SK-N-MC (cell line): ENCODE results near the gene ZNF423.

Source experiments
- DNase-seq: peaks from one replicate; pipeline ENCODE4 v3.0.0-alpha.2; 2011; ENCODE audit warnings: low read depth, low spot score
- H3K27ac ChIP-seq: fragments of 200-600 bp; sonication (generic); 2 replicates; pipeline ENCODE4 v1.5.1; 2016; ENCODE audit warnings: mixed run types
- H3K36me3 ChIP-seq: fragments of 200-600 bp; sonication (generic); 2 replicates; pipeline ENCODE4 v1.6.1; 2017; ENCODE audit warnings: antibody characterized with exemption, low read length, mixed read lengths; ENCODE audit not compliant: insufficient read depth
- H3K4me3 ChIP-seq: fragments of 200-600 bp; sonication (generic); 2 replicates; pipeline ENCODE4 v1.5.1; 2016
- H3K9ac ChIP-seq: fragments of 200-600 bp; sonication (generic); 2 replicates; pipeline ENCODE4 v1.8.0; 2017; ENCODE audit warnings: mixed run types, mixed read lengths; ENCODE audit not compliant: insufficient read length
- H3K9me3 ChIP-seq: fragments of 200-600 bp; sonication (generic); 2 replicates; pipeline ENCODE4 v1.6.1; 2017; ENCODE audit warnings: low read depth, mild to moderate bottlenecking, antibody characterized with exemption, low read length, moderate library complexity, mixed read lengths
- EZH2 ChIP-seq: fragments of 200-600 bp; sonication (generic); IDR thresholded peaks from one replicate; pipeline ENCODE4 v1.6.1; 2017; ENCODE audit warnings: antibody characterized with exemption
- FOXP2 ChIP-seq: optimal IDR thresholded peaks from 2 replicates; pipeline ENCODE3; 2011; ENCODE audit warnings: mild to moderate bottlenecking, moderate library complexity; ENCODE audit not compliant: insufficient read depth; ENCODE audit errors: extremely low read length, control extremely low read depth
- POLR2AphosphoS5 ChIP-seq: IDR thresholded peaks from 2 replicates; pipeline ENCODE4 v1.6.1; 2012; ENCODE audit warnings: mild to moderate bottlenecking, low read depth, low read length, borderline replicate concordance

The ZNF423 gene

GRCh38 chr16:49545741-49546448 lies 310.0 kb downstream of the ZNF423 start:
- TF ChIP-seq EZH2: no peak
- TF ChIP-seq POLR2AphosphoS5: no peak
- Histone ChIP-seq H3K9me3 (no peaks in the 10 kb centered on the region), H3K4me3 (no peak overlapping the region), H3K27ac (no peak overlapping the region), H3K9ac (no peak overlapping the region), H3K36me3 (no peaks in the 10 kb centered on the region)
- DNase-seq: no peak

GRCh38 chr16:49545243-49545642 lies 310.7 kb downstream of the ZNF423 start:
- H3K4me3 ChIP-seq: no peak overlapping the region
- H3K36me3 ChIP-seq: no peaks in the 10 kb centered on the region
- H3K9me3 ChIP-seq: no peaks in the 10 kb centered on the region
- no peak overlapping the region for H3K27ac ChIP-seq
- DNase-seq: no peak
- TF ChIP-seq FOXP2 (no peak), EZH2 (no peak), POLR2AphosphoS5 (no peak)
- H3K9ac ChIP-seq: no peak overlapping the region

GRCh38 chr16:49544828-49545227 lies 311.1 kb downstream of the ZNF423 start:
- no peak for TF ChIP-seq FOXP2
- no peak for TF ChIP-seq EZH2
- TF ChIP-seq POLR2AphosphoS5: no peak
- no peak for DNase-seq
- no peaks in the 10 kb centered on the region for H3K36me3 ChIP-seq
- no peak overlapping the region for H3K9ac ChIP-seq
- H3K4me3 ChIP-seq: no peak overlapping the region
- no peaks in the 10 kb centered on the region for H3K9me3 ChIP-seq
- H3K27ac ChIP-seq: no peak overlapping the region

GRCh38 chr16:49543631-49543946 lies 312.3 kb downstream of the ZNF423 start:
- no peak overlapping the region for H3K9ac ChIP-seq
- no peak overlapping the region for H3K4me3 ChIP-seq
- H3K36me3 ChIP-seq: no peaks in the 10 kb centered on the region
- DNase-seq: no peak
- TF ChIP-seq FOXP2 (no peak), EZH2 (no peak), POLR2AphosphoS5 (no peak)
- no peaks in the 10 kb centered on the region for H3K9me3 ChIP-seq
- no peak overlapping the region for H3K27ac ChIP-seq

GRCh38 chr16:49542946-49543630 lies 312.8 kb downstream of the ZNF423 start:
- H3K27ac ChIP-seq: no peak overlapping the region

GRCh38 chr16:49542391-49542891 lies 313.5 kb downstream of the ZNF423 start:
- no peaks in the 10 kb centered on the region for H3K9me3 ChIP-seq
- H3K4me3 ChIP-seq: no peak overlapping the region
- no peak overlapping the region for H3K27ac ChIP-seq
- TF ChIP-seq EZH2 (no peak), POLR2AphosphoS5 (no peak), FOXP2 (no peak)
- no peak for DNase-seq
- H3K36me3 ChIP-seq: no peaks in the 10 kb centered on the region
- H3K9ac ChIP-seq: no peak overlapping the region

More at GRCh38 chr16:49542946-49543630, 312.8 kb downstream of the ZNF423 start:
- H3K36me3 ChIP-seq: no peaks in the 10 kb centered on the region
- no peak overlapping the region for H3K9ac ChIP-seq
- no peaks in the 10 kb centered on the region for H3K9me3 ChIP-seq
- no peak for TF ChIP-seq FOXP2
- no peak for TF ChIP-seq EZH2
- DNase-seq: no peak
- no peak overlapping the region for H3K4me3 ChIP-seq

- Histone ChIP-seq H3K9me3 (no peaks in the 10 kb centered on the region), H3K36me3 (no peaks in the 10 kb centered on the region), H3K4me3 (no peak overlapping the region), H3K27ac (no peak overlapping the region), H3K9ac (no peak overlapping the region)
- no peak for DNase-seq
- TF ChIP-seq EZH2 (no peak), FOXP2 (no peak), POLR2AphosphoS5 (no peak)
These were observed 315.1 kb downstream of the ZNF423 start for GRCh38 chr16:49540836-49541235.

- DNase-seq: no peak
- TF ChIP-seq FOXP2: no peak
- no peak for TF ChIP-seq POLR2AphosphoS5
- TF ChIP-seq EZH2: no peak
- Histone ChIP-seq H3K4me3 (no peak overlapping the region), H3K36me3 (no peaks in the 10 kb centered on the region), H3K27ac (no peak overlapping the region), H3K9ac (no peak overlapping the region), H3K9me3 (no peaks in the 10 kb centered on the region)
These were observed 316.2 kb downstream of the ZNF423 start for GRCh38 chr16:49539758-49540157.

GRCh38 chr16:49537924-49538459 lies 317.9 kb downstream of the ZNF423 start:
- no peak for TF ChIP-seq FOXP2
- TF ChIP-seq POLR2AphosphoS5: no peak
- TF ChIP-seq EZH2: no peak
- no peak for DNase-seq
- Histone ChIP-seq H3K27ac (no peak overlapping the region), H3K4me3 (no peak overlapping the region), H3K9ac (no peak overlapping the region), H3K36me3 (no peaks in the 10 kb centered on the region), H3K9me3 (no peaks in the 10 kb centered on the region)
